GM23338 (cell line): Measurements from ENCODE around the gene GTF2A2. TPM values are rescaled to one million over a fixed set of nuclear protein-coding genes. Genes with fewer than 3 reads are reported as not detected.
A peak's percentile ranks its signal among the peaks of the same experiment; 100 is the strongest.

Experiments
- ATAC-seq: fragments of 200-7000 bp; cut with Tn5 transposase; 3 replicates; pipeline ENCODE4 v1.9.1; 2020
- DNase-seq: peaks from one replicate; pipeline ENCODE4 v3.0.0-alpha.2; 2015; ENCODE audit warnings: low spot score
- H2AFZ ChIP-seq: fragments of 200-600 bp; sonication (generic); 2 replicates; pipeline ENCODE4 v1.8.0; 2016; ENCODE audit warnings: antibody characterized with exemption, mild to moderate bottlenecking, moderate library complexity
- H3F3A ChIP-seq: fragments of 200-600 bp; sonication (generic); replicated peaks from 2 replicates; pipeline ENCODE4 v1.8.0; 2017; ENCODE audit warnings: antibody characterized with exemption, mixed run types, low read depth
- H3K27ac ChIP-seq: fragments of 200-600 bp; sonication (generic); 2 replicates; pipeline ENCODE4 v1.6.1; 2016; ENCODE audit warnings: low read depth
- H3K27me3 ChIP-seq: fragments of 200-600 bp; sonication (generic); 2 replicates; pipeline ENCODE4 v1.8.0; 2016; ENCODE audit warnings: mild to moderate bottlenecking, mixed run types, moderate library complexity; ENCODE audit not compliant: insufficient read depth
- H3K36me3 ChIP-seq: fragments of 200-600 bp; sonication (generic); 2 replicates; pipeline ENCODE4 v1.8.0; 2016; ENCODE audit warnings: mild to moderate bottlenecking; ENCODE audit not compliant: insufficient read depth
- H3K4me1 ChIP-seq: fragments of 200-600 bp; sonication (generic); 2 replicates; pipeline ENCODE4 v1.8.0; 2016; ENCODE audit warnings: mild to moderate bottlenecking, moderate library complexity; ENCODE audit not compliant: insufficient read depth
- H3K4me2 ChIP-seq: fragments of 200-600 bp; sonication (generic); 2 replicates; pipeline ENCODE4 v1.7.1; 2017; ENCODE audit warnings: mixed run types
- H3K4me3 ChIP-seq: fragments of 200-600 bp; sonication (generic); 2 replicates; pipeline ENCODE4 v1.6.1; 2016; ENCODE audit warnings: mixed run types
- H3K79me2 ChIP-seq: fragments of 200-600 bp; sonication (generic); replicated peaks from 2 replicates; pipeline ENCODE4 v1.8.0; 2017; ENCODE audit warnings: mild to moderate bottlenecking; ENCODE audit not compliant: insufficient read depth
- H3K9me2 ChIP-seq: fragments of 200-600 bp; sonication (generic); 2 replicates; pipeline ENCODE4 v1.8.0; 2017; ENCODE audit not compliant: insufficient read depth
- H4K20me1 ChIP-seq: fragments of 200-600 bp; sonication (generic); replicated peaks from 2 replicates; pipeline ENCODE4 v1.8.0; 2017; ENCODE audit warnings: mild to moderate bottlenecking; ENCODE audit not compliant: insufficient read depth
- H3K27ac Mint-ChIP-seq: 2 replicates; pipeline ENCODE4 v1.8.0; 2020; ENCODE audit warnings: inconsistent platforms, mild to moderate bottlenecking, moderate library complexity, mixed read lengths
- H3K27me3 Mint-ChIP-seq: 3 replicates; pipeline ENCODE4 v1.8.0; 2022; ENCODE audit warnings: low read depth, mild to moderate bottlenecking, moderate library complexity, mixed read lengths, inconsistent platforms; ENCODE audit not compliant: insufficient read depth, poor library complexity
- H3K36me3 Mint-ChIP-seq: 3 replicates; pipeline ENCODE4 v1.8.0; 2021; ENCODE audit warnings: low read depth, mild to moderate bottlenecking, inconsistent platforms, moderate library complexity, mixed read lengths
- H3K4me1 Mint-ChIP-seq: 3 replicates; pipeline ENCODE4 v1.8.0; 2020; ENCODE audit warnings: mild to moderate bottlenecking, inconsistent platforms, mixed read lengths
- H3K4me3 Mint-ChIP-seq: 3 replicates; pipeline ENCODE4 v1.8.0; 2021; ENCODE audit warnings: moderate library complexity, mild to moderate bottlenecking, inconsistent platforms, mixed read lengths
- H3K9me3 Mint-ChIP-seq: 3 replicates; pipeline ENCODE4 v1.8.0; 2020; ENCODE audit warnings: moderate library complexity, mild to moderate bottlenecking, inconsistent platforms, mixed read lengths
- CREB1 ChIP-seq: fragments of 250-450 bp; sonication (Bioruptor Pico); IDR thresholded peaks from 2 replicates; pipeline ENCODE4 v1.5.0; 2020; ENCODE audit warnings: low read depth, mild to moderate bottlenecking, moderate library complexity
- ETS1 ChIP-seq: IDR thresholded peaks from 2 replicates; pipeline ENCODE4 v1.6.1; 2016; ENCODE audit warnings: antibody characterized with exemption
- EZH2 ChIP-seq: fragments of 200-600 bp; sonication (generic); IDR thresholded peaks from one replicate; pipeline ENCODE4 v1.8.0; 2017; ENCODE audit warnings: antibody characterized with exemption, mild to moderate bottlenecking, low read depth; ENCODE audit not compliant: unreplicated experiment
- JUNB ChIP-seq: IDR thresholded peaks from one replicate; pipeline ENCODE4 v1.6.1; 2016; ENCODE audit warnings: antibody characterized with exemption; ENCODE audit not compliant: unreplicated experiment
- NANOG ChIP-seq: IDR thresholded peaks from 2 replicates; pipeline ENCODE4 v1.6.1; 2016; ENCODE audit warnings: antibody characterized with exemption, borderline replicate concordance
- POLR2AphosphoS5 ChIP-seq: IDR thresholded peaks from 2 replicates; pipeline ENCODE4 v1.6.1; 2016; ENCODE audit warnings: antibody characterized with exemption, low read depth
- ZNF331 ChIP-seq: fragments of 250-450 bp; sonication (Bioruptor Pico); IDR thresholded peaks from 2 replicates; pipeline ENCODE4 v1.5.0; 2020; ENCODE audit warnings: low read depth, mild to moderate bottlenecking, moderate library complexity
- long read RNA-seq: library from polyadenylated mRNA; unstranded; transcript quantifications from one replicate; pipeline ENCODE4 v2.0.0, GENCODE V29; 2020; ENCODE audit not compliant: unreplicated experiment
- polyA plus RNA-seq: library from polyadenylated mRNA; unstranded; fragments of >200 nt; fragmentation: Nextera tagmentation; extraction: Ambion mirVana; gene quantifications from 2 replicates; pipeline ENCODE4 v1.2.1, GENCODE V29; 2016
- total RNA-seq: library from RNA; depleted of rRNA; stranded (reverse); fragments of >200 nt; shearing (Covaris generic); gene quantifications from 2 replicates; pipeline ENCODE4 v1.2.3, GENCODE V29; 2014; rRNA removed
- TF ChIP-seq, protein P1 (sequence below): fragments of 250-450 bp; sonication (Bioruptor Pico); IDR thresholded peaks from 2 replicates; pipeline ENCODE4 v1.5.0; 2020; ENCODE audit warnings: mild to moderate bottlenecking, moderate library complexity
- TF ChIP-seq, protein P2 (sequence below): IDR thresholded peaks from one replicate; pipeline ENCODE4 v1.6.1; 2018; ENCODE audit warnings: antibody characterized with exemption; ENCODE audit not compliant: unreplicated experiment

GTF2A2 gene
- 40.7 and 45.9 TPM in 2 replicates for total RNA-seq
- 420 and 424 TPM in 2 replicates for polyA plus RNA-seq
- long read RNA-seq, transcript GTF2A2-202 (5 exons, 1,582 nt), result major isoform, 81 of 90 reads
- long read RNA-seq, partial matches to known transcripts, result 0 of 90 reads
- long read RNA-seq, other reads (novel, unspliced or antisense), result 4 of 90 reads

GRCh38 chr15:59656897-59657634 is at the start of gene GTF2A2:
GTF2A2 (minus strand) TSS chr15:59657515; CDS start chr15:59652277, 5,238 bp downstream.
- peaks cover 50% of the 10 kb centered on the region for H3K79me2 ChIP-seq
- peaks cover 2% of the 10 kb centered on the region; the same call in 1 of the 3 replicates for H3K9me3 Mint-ChIP-seq
- peak within 1 kb of the TSS; percentile 84 for H3K4me2 ChIP-seq
- H3K27me3 Mint-ChIP-seq, result no peaks in the 10 kb centered on the region
- no peaks in the 10 kb centered on the region for H3K4me1 Mint-ChIP-seq
- peak; percentile 98 for DNase-seq
- peak; percentile 99 for ATAC-seq
- TF ChIP-seq ETS1 (peak; percentile 63; the same call in 1 of the 2 replicates), JUNB (no peak), ZNF331 (CRISPR knock-in tag) (no peak), NANOG (no peak), CREB1 (CRISPR knock-in tag) (peak; percentile 76), POLR2AphosphoS5 (peak; percentile 92), EZH2 (no peak)
- TF ChIP-seq, protein P1, sequence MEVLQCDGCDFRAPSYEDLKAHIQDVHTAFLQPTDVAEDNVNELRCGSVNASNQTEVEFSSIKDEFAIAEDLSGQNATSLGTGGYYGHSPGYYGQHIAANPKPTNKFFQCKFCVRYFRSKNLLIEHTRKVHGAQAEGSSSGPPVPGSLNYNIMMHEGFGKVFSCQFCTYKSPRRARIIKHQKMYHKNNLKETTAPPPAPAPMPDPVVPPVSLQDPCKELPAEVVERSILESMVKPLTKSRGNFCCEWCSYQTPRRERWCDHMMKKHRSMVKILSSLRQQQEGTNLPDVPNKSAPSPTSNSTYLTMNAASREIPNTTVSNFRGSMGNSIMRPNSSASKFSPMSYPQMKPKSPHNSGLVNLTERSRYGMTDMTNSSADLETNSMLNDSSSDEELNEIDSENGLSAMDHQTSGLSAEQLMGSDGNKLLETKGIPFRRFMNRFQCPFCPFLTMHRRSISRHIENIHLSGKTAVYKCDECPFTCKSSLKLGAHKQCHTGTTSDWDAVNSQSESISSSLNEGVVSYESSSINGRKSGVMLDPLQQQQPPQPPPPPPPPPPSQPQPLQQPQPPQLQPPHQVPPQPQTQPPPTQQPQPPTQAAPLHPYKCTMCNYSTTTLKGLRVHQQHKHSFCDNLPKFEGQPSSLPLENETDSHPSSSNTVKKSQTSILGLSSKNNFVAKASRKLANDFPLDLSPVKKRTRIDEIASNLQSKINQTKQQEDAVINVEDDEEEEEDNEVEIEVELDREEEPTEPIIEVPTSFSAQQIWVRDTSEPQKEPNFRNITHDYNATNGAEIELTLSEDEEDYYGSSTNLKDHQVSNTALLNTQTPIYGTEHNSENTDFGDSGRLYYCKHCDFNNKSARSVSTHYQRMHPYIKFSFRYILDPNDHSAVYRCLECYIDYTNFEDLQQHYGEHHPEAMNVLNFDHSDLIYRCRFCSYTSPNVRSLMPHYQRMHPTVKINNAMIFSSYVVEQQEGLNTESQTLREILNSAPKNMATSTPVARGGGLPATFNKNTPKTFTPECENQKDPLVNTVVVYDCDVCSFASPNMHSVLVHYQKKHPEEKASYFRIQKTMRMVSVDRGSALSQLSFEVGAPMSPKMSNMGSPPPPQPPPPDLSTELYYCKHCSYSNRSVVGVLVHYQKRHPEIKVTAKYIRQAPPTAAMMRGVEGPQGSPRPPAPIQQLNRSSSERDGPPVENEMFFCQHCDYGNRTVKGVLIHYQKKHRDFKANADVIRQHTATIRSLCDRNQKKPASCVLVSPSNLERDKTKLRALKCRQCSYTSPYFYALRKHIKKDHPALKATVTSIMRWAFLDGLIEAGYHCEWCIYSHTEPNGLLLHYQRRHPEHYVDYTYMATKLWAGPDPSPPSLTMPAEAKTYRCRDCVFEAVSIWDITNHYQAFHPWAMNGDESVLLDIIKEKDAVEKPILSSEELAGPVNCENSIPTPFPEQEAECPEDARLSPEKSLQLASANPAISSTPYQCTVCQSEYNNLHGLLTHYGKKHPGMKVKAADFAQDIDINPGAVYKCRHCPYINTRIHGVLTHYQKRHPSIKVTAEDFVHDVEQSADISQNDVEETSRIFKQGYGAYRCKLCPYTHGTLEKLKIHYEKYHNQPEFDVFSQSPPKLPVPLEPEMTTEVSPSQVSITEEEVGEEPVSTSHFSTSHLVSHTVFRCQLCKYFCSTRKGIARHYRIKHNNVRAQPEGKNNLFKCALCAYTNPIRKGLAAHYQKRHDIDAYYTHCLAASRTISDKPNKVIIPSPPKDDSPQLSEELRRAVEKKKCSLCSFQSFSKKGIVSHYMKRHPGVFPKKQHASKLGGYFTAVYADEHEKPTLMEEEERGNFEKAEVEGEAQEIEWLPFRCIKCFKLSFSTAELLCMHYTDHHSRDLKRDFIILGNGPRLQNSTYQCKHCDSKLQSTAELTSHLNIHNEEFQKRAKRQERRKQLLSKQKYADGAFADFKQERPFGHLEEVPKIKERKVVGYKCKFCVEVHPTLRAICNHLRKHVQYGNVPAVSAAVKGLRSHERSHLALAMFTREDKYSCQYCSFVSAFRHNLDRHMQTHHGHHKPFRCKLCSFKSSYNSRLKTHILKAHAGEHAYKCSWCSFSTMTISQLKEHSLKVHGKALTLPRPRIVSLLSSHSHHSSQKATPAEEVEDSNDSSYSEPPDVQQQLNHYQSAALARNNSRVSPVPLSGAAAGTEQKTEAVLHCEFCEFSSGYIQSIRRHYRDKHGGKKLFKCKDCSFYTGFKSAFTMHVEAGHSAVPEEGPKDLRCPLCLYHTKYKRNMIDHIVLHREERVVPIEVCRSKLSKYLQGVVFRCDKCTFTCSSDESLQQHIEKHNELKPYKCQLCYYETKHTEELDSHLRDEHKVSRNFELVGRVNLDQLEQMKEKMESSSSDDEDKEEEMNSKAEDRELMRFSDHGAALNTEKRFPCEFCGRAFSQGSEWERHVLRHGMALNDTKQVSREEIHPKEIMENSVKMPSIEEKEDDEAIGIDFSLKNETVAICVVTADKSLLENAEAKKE (CRISPR knock-in tag), result no peak
- TF ChIP-seq, protein P2, sequence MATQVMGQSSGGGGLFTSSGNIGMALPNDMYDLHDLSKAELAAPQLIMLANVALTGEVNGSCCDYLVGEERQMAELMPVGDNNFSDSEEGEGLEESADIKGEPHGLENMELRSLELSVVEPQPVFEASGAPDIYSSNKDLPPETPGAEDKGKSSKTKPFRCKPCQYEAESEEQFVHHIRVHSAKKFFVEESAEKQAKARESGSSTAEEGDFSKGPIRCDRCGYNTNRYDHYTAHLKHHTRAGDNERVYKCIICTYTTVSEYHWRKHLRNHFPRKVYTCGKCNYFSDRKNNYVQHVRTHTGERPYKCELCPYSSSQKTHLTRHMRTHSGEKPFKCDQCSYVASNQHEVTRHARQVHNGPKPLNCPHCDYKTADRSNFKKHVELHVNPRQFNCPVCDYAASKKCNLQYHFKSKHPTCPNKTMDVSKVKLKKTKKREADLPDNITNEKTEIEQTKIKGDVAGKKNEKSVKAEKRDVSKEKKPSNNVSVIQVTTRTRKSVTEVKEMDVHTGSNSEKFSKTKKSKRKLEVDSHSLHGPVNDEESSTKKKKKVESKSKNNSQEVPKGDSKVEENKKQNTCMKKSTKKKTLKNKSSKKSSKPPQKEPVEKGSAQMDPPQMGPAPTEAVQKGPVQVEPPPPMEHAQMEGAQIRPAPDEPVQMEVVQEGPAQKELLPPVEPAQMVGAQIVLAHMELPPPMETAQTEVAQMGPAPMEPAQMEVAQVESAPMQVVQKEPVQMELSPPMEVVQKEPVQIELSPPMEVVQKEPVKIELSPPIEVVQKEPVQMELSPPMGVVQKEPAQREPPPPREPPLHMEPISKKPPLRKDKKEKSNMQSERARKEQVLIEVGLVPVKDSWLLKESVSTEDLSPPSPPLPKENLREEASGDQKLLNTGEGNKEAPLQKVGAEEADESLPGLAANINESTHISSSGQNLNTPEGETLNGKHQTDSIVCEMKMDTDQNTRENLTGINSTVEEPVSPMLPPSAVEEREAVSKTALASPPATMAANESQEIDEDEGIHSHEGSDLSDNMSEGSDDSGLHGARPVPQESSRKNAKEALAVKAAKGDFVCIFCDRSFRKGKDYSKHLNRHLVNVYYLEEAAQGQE, result peak; percentile 6
- H3K9me2 ChIP-seq, result no peaks in the 10 kb centered on the region
- H3K4me3 Mint-ChIP-seq, result no peak within 1 kb of the TSS; the same call in 2 of the 3 replicates
- H3F3A ChIP-seq, result no peaks in the 10 kb centered on the region
- H3K27ac Mint-ChIP-seq, result peak within 1 kb of the TSS; percentile 82; the same call in 1 of the 2 replicates
- H3K4me3 ChIP-seq, result peak within 1 kb of the TSS; percentile 70
- H3K4me1 ChIP-seq, result peaks cover 10% of the 10 kb centered on the region; the same call in 1 of the 2 replicates
- H3K27me3 ChIP-seq, result no peaks in the 10 kb centered on the region
- peak within 1 kb of the TSS; percentile 78; the same call in 1 of the 2 replicates for H3K27ac ChIP-seq
- H4K20me1 ChIP-seq, result peaks cover 23% of the 10 kb centered on the region
- peaks cover 15% of the 10 kb centered on the region for H3K36me3 ChIP-seq
- peak within 1 kb of the TSS; percentile 49 for H2AFZ ChIP-seq
- H3K36me3 Mint-ChIP-seq, result peaks cover 5% of the 10 kb centered on the region
